K562 (cell line): ENCODE results near the gene CUEDC2. TPM values are rescaled to one million over a fixed set of nuclear protein-coding genes. Genes with fewer than 3 reads are reported as not detected.

Experiments used
- ATAC-seq: fragments of 200-7000 bp; cut with Tn5 transposase; 3 replicates; pipeline ENCODE4 v1.9.1; 2020; ENCODE audit warnings: moderate library complexity
- BruUV-seq: library from RNA; stranded (reverse); fragments of 400-500 nt; replicated peaks from 2 replicates; lab custom pipeline; 2021; lab: Mats Ljungman, UMichigan
- CTCF ChIA-PET: fragments of 300-600 bp; formaldehyde crosslinking; extraction: SDS; loops from one replicate; lab custom pipeline; 2021; ENCODE audit warnings: low intra/inter-chr PET ratio; lab: Yijun Ruan, JAX
- POLR2A ChIA-PET: fragments of 300-600, 350-650 bp; sonication (Branson Sonifier 250); formaldehyde crosslinking; extraction: SDS; loops from one replicate; lab custom pipeline; 2021; ENCODE audit warnings: antibody characterized with exemption, inconsistent platforms; lab: Yijun Ruan, JAX
- DNase-seq, 4 experiments: peaks; one replicate each; pipeline versions ENCODE4 v3.0.0 to v3.0.0-alpha.2; 2011 to 2018; ENCODE audit warnings: low spot score in 3 of 4, mixed read lengths in 3 of 4; ENCODE audit errors: extremely low read depth in 1 of 4
- FAIRE-seq: peaks from 2 replicates; lab custom pipeline; 2011; peaks lifted over from hg19 to GRCh38; lab: Jason Lieb, UNC
- H2AFZ ChIP-seq: 2 replicates; pipeline ENCODE4 v1.6.0; 2011; ENCODE audit warnings: low read depth, low read length, control low read depth, inconsistent platforms
- H3K27ac ChIP-seq: fragments of 200-600 bp; 3 replicates; pipeline ENCODE4 v1.8.0; 2011; ENCODE audit warnings: low read depth, mild to moderate bottlenecking, control low read depth, inconsistent platforms, low read length, moderate library complexity, mixed read lengths; ENCODE audit errors: extremely low read depth
- H3K27me3 ChIP-seq, 2 experiments: fragments of 300-600 bp in 1 of 2; 2 replicates in 1 of 2; 3 replicates in 1 of 2; pipeline versions ENCODE4 v1.6.0 to v1.8.0; 2011; ENCODE audit warnings: inconsistent platforms in 2 of 2, low read length in 2 of 2, mild to moderate bottlenecking in 1 of 2, mixed read lengths in 1 of 2, moderate library complexity in 1 of 2; ENCODE audit not compliant: control insufficient read depth in 2 of 2, insufficient read depth in 2 of 2
- H3K36me3 ChIP-seq: fragments of 300-600 bp; 3 replicates; pipeline ENCODE4 v1.8.0; 2011; ENCODE audit warnings: mild to moderate bottlenecking, low read length, inconsistent platforms; ENCODE audit not compliant: control insufficient read depth, insufficient read depth
- H3K4me1 ChIP-seq, 2 experiments: fragments of 200-600 bp in 1 of 2; replicated peaks in 1 of 2; 2 replicates in 1 of 2; 3 replicates in 1 of 2; pipeline versions ENCODE4 v1.5.1 to v1.8.0; 2011; ENCODE audit warnings: inconsistent platforms in 2 of 2, low read length in 2 of 2, mild to moderate bottlenecking in 1 of 2, mixed read lengths in 1 of 2, moderate library complexity in 1 of 2; ENCODE audit not compliant: control insufficient read depth in 2 of 2, insufficient read depth in 2 of 2
- H3K4me2 ChIP-seq: 2 replicates; pipeline ENCODE4 v1.6.1; 2011; ENCODE audit warnings: low read length, control low read depth, inconsistent platforms, mixed read lengths; ENCODE audit not compliant: insufficient read depth
- H3K4me3 ChIP-seq: fragments of 200-600 bp; sonication (generic), shearing (Covaris generic); 2 replicates; pipeline ENCODE4 v1.5.1; 2016; ENCODE audit warnings: control low read depth, inconsistent platforms
- H3K79me2 ChIP-seq: fragments of 200-600 bp; 3 replicates; pipeline ENCODE4 v1.8.0; 2011; ENCODE audit warnings: low read length, inconsistent platforms; ENCODE audit not compliant: control insufficient read depth, insufficient read depth
- H3K9ac ChIP-seq, 2 experiments: 2 replicates each; pipeline versions ENCODE4 v1.6.0 to v1.6.1; 2011; ENCODE audit warnings: low read depth in 2 of 2, low read length in 2 of 2, control low read depth in 1 of 2, inconsistent platforms in 1 of 2, mild to moderate bottlenecking in 1 of 2, mixed read lengths in 1 of 2; ENCODE audit not compliant: insufficient read depth in 1 of 2
- H3K9me1 ChIP-seq: one replicate; pipeline ENCODE4 v1.6.0; 2011; ENCODE audit warnings: inconsistent platforms, mild to moderate bottlenecking, low read length, moderate library complexity; ENCODE audit not compliant: control insufficient read depth, insufficient read depth
- H3K9me3 ChIP-seq: replicated peaks from 2 replicates; pipeline ENCODE4 v1.5.1; 2011; ENCODE audit warnings: low read depth, low read length, inconsistent platforms; ENCODE audit not compliant: control insufficient read depth, insufficient read depth
- H4K20me1 ChIP-seq: replicated peaks from 2 replicates; pipeline ENCODE4 v1.6.1; 2011; ENCODE audit warnings: low read length, inconsistent platforms, mixed read lengths; ENCODE audit not compliant: control insufficient read depth, insufficient read depth
- FOXJ3 ChIP-seq: sonication (generic); formaldehyde crosslinking; IDR thresholded peaks from 2 replicates; pipeline ENCODE4 v1.4.0; 2020; ENCODE audit warnings: mild to moderate bottlenecking, missing genetic modification reagents
- HDAC8 ChIP-seq: fragments of 450-650 bp; IDR thresholded peaks from 2 replicates; pipeline ENCODE4 v1.6.1; 2016; ENCODE audit warnings: mild to moderate bottlenecking, missing genetic modification characterization, moderate library complexity, missing compliant biosample characterization
- HINFP ChIP-seq: fragments of 450-650 bp; conservative IDR thresholded peaks from 2 replicates; pipeline ENCODE4 v1.6.1; 2016; ENCODE audit warnings: missing genetic modification characterization, low read depth, mild to moderate bottlenecking, control low read depth, missing compliant biosample characterization
- JUND ChIP-seq, 2 experiments: IDR thresholded peaks; 2 replicates in 1 of 2; 3 replicates in 1 of 2; pipeline ENCODE4 v1.6.1; 2011; ENCODE audit warnings: borderline replicate concordance in 2 of 2, low read depth in 2 of 2, low read length in 2 of 2, improper control_type of control experiment in 1 of 2, missing biosample characterization in 1 of 2, missing genetic modification characterization in 1 of 2, missing genetic modification reagents in 1 of 2
- NR2C1 ChIP-seq, 2 experiments: fragments of 450-650 bp; IDR thresholded peaks; 2 replicates each; pipeline ENCODE4 v1.6.1; 2017; ENCODE audit warnings: mild to moderate bottlenecking in 2 of 2, antibody characterized with exemption in 1 of 2, inconsistent platforms in 1 of 2, missing compliant biosample characterization in 1 of 2, missing genetic modification characterization in 1 of 2
- SRSF1 ChIP-seq: fragments of 200-400 bp; formaldehyde crosslinking; IDR thresholded peaks from 2 replicates; pipeline ENCODE4 v1.6.1; 2017; ENCODE audit warnings: mild to moderate bottlenecking, low read depth, low read length, moderate library complexity
- TAF9B ChIP-seq: fragments of 450-650 bp; IDR thresholded peaks from 2 replicates; pipeline ENCODE4 v1.6.1; 2018; ENCODE audit warnings: mild to moderate bottlenecking; ENCODE audit not compliant: partially characterized antibody
- TCFL5 ChIP-seq: fragments of 250-450 bp; sonication (Bioruptor Pico); conservative IDR thresholded peaks from 2 replicates; pipeline ENCODE4 v1.6.1; 2021; ENCODE audit warnings: mild to moderate bottlenecking, moderate library complexity, matching md5 sums
- TFAM ChIP-seq: fragments of 250-450 bp; sonication (Bioruptor Pico); conservative IDR thresholded peaks from 2 replicates; pipeline ENCODE4 v1.5.0; 2021; ENCODE audit warnings: mild to moderate bottlenecking, moderate library complexity
- whole genome bisulfite sequencing: fragments of 100-300 bp; shearing (Covaris generic); methylation state at CpG from one replicate; pipeline ENCODE4 v1.1.6; 2016; ENCODE audit warnings: low coverage, mixed read lengths; ENCODE audit not compliant: insufficient coverage; ENCODE audit errors: missing lambda C conversion rate; 5-methylcytosine and 5-hydroxymethylcytosine counted together
- in situ Hi-C: fragments of 300-500 bp; cut with MboI; formaldehyde crosslinking; loops from 4 replicates; pipeline ENCODE4 v1.15.0; 2018; ENCODE audit warnings: inconsistent platforms, mixed read lengths
- intact Hi-C: fragments of 100-400 bp; cut with micrococcal nuclease; formaldehyde crosslinking; loops from 2 replicates; pipeline ENCODE4 v1.14.2; 2022
- polyA plus RNA-seq, 8 experiments: library from polyadenylated mRNA; depleted of rRNA in 4 of 8; stranded (reverse) in 5 of 8; unstranded in 3 of 8; fragments of >200 nt; fragmentation: Nextera tagmentation in 2 of 8; fragmentation: Illumina TruSeq in 1 of 8; extraction: Ambion mirVana in 2 of 8; extraction: Trizol in 1 of 8; gene quantifications; 2 replicates each; pipeline versions ENCODE4 v1.2.1 to v1.2.3, GENCODE V29; 2011 to 2014; ENCODE audit warnings: inconsistent platforms in 1 of 8, missing spikeins in 1 of 8
- total RNA-seq, 7 experiments: library from RNA; depleted of rRNA in 6 of 7; stranded (reverse); fragments of >200 nt in 6 of 7; fragmentation: Illumina TruSeq in 2 of 7; extraction: Trizol in 2 of 7; gene quantifications; 2 replicates each; pipeline versions ENCODE4 v1.2.1 to v1.2.3, GENCODE V29; 2011 to 2021; ENCODE audit warnings: low replicate concordance in 1 of 7

CUEDC2 gene
- total and polyA plus RNA-seq, 9 of the 15 experiments (the other 6 are each of a cell fraction or from before 2014, with no cell fraction given), result 8.5 to 48.9 (median 27.4) TPM

- in situ Hi-C loops, result loop anchor here (25.0 kb wide), 1 partner anchor 210 kb away; no protein-coding TSS in a partner anchor
- BruUV-seq, result no TSS peak
- H3K4me2 ChIP-seq, result no peak overlapping the region
These were observed 55.5 kb downstream of the CUEDC2 start for GRCh38 chr10:102376901-102377300.

GRCh38 chr10:102375867-102376266 is 56.5 kb downstream of the CUEDC2 start:
- H2AFZ ChIP-seq, result no peak overlapping the region
- H3K27ac ChIP-seq, result no peak overlapping the region
- H3K36me3 ChIP-seq, result peaks cover 55% of the 10 kb centered on the region; the same call in 2 of the 3 replicates
- DNase-seq, result no peak
- in situ Hi-C loops, result loop anchor here (25.0 kb wide), 1 partner anchor 211 kb away; no protein-coding TSS in a partner anchor
- intact Hi-C loops, result no loop called here
- no peaks in the 10 kb centered on the region for H3K27me3 ChIP-seq
- ChIA-PET POLR2A (interaction anchor here (1.4 to 1.5 kb wide), 2 partner anchors 8 to 13 kb away, joined by 3 to 6 read pairs; no protein-coding TSS in a partner anchor), CTCF (no interaction called here)
- no peak for FAIRE-seq
- H3K79me2 ChIP-seq, result no peaks in the 10 kb centered on the region
- no peaks in the 10 kb centered on the region for H3K9me3 ChIP-seq
- no TSS peak for BruUV-seq
- H3K9ac ChIP-seq, result no peak overlapping the region
- no peak overlapping the region for H3K4me3 ChIP-seq
- H4K20me1 ChIP-seq, result no peaks in the 10 kb centered on the region
- 96% methylated on average over 2 of the region's 2 CpGs for WGBS
- no peaks in the 10 kb centered on the region for H3K4me1 ChIP-seq
- no peak for ATAC-seq
- no peaks in the 10 kb centered on the region for H3K9me1 ChIP-seq
- no peak overlapping the region for H3K4me2 ChIP-seq
- TF ChIP-seq HINFP (tag) (no peak), TAF9B (no peak)

More at GRCh38 chr10:102376901-102377300, 55.5 kb downstream of the CUEDC2 start:
- H3K4me1 ChIP-seq, result peaks cover 0 to 1% of the 10 kb centered on the region in 2 experiments; a peak in 1 of 5 replicates
- peaks cover 55% of the 10 kb centered on the region; the same call in 2 of the 3 replicates for H3K36me3 ChIP-seq
- CTCF ChIA-PET, result no interaction called here
- POLR2A ChIA-PET, result no interaction called here
- no peak for FAIRE-seq
- DNase-seq, result no peak
- H3K27me3 ChIP-seq, result no peaks in the 10 kb centered on the region
- H3K9ac ChIP-seq, result no peak overlapping the region
- intact Hi-C loops, result no loop called here
- no peak overlapping the region for H3K4me3 ChIP-seq
- no peak overlapping the region for H2AFZ ChIP-seq
- no peak for ATAC-seq
- TF ChIP-seq TFAM (CRISPR knock-in tag) (no peak), JUND (IDR thresholded peaks at IDR 0.05; ENCODE audit: borderline replicate concordance, low read depth, low read length) (no peak), JUND (tag; IDR thresholded peaks at IDR 0.05; ENCODE audit: borderline replicate concordance, low read depth, low read length) (no peak), SRSF1 (no peak), HDAC8 (no peak), FOXJ3 (CRISPR knock-in tag) (no peak), TCFL5 (no peak), NR2C1 (IDR thresholded peaks at IDR 0.05) (no peak), NR2C1 (tag; IDR thresholded peaks at IDR 0.05) (no peak)
- TF ChIP-seq, all 486 proteins: peak for 0
- Histone ChIP-seq H3K9me3 (no peaks in the 10 kb centered on the region), H4K20me1 (no peaks in the 10 kb centered on the region), H3K9me1 (no peaks in the 10 kb centered on the region), H3K79me2 (no peaks in the 10 kb centered on the region), H3K27ac (no peak overlapping the region)
- WGBS, result 95% methylated on average over 12 of the region's 12 CpGs
